ENCODE results near the gene CTDP1.

DNA sequence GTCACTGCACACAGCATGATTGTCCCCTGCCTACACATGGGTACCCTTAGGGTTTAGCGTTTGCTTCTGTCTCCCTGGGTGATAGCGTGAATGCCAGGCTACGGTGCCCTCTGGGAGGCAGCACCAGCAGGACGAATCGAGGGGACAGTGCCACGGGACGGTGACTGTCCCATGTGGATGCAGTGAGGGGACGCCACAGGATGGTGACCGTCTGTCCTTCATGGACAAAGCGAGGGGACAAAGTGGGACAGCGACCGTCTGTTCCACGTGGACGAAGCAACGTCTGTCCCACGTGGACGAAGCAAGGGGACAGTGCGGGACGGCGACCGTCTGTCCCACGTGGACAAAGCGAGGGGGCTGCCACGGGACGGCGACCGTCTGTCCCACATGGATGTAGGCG, 25.7 kb downstream of the CTDP1 start:
- TF ChIP-seq, protein P1, sequence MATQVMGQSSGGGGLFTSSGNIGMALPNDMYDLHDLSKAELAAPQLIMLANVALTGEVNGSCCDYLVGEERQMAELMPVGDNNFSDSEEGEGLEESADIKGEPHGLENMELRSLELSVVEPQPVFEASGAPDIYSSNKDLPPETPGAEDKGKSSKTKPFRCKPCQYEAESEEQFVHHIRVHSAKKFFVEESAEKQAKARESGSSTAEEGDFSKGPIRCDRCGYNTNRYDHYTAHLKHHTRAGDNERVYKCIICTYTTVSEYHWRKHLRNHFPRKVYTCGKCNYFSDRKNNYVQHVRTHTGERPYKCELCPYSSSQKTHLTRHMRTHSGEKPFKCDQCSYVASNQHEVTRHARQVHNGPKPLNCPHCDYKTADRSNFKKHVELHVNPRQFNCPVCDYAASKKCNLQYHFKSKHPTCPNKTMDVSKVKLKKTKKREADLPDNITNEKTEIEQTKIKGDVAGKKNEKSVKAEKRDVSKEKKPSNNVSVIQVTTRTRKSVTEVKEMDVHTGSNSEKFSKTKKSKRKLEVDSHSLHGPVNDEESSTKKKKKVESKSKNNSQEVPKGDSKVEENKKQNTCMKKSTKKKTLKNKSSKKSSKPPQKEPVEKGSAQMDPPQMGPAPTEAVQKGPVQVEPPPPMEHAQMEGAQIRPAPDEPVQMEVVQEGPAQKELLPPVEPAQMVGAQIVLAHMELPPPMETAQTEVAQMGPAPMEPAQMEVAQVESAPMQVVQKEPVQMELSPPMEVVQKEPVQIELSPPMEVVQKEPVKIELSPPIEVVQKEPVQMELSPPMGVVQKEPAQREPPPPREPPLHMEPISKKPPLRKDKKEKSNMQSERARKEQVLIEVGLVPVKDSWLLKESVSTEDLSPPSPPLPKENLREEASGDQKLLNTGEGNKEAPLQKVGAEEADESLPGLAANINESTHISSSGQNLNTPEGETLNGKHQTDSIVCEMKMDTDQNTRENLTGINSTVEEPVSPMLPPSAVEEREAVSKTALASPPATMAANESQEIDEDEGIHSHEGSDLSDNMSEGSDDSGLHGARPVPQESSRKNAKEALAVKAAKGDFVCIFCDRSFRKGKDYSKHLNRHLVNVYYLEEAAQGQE (IDR thresholded peaks at IDR 0.05; ENCODE audit: low read depth), result no peak
- TF ChIP-seq TCF7L2 (IDR thresholded peaks at IDR 0.05; ENCODE audit: borderline replicate concordance, extremely low read depth, insufficient read depth, insufficient read length) (no peak), YY1 (IDR thresholded peaks at IDR 0.05; ENCODE audit: extremely low read depth, insufficient replicate concordance, low read depth, low read length) (no peak), EGR1 (IDR thresholded peaks at IDR 0.05; ENCODE audit: low read depth) (no peak), EZH2 (IDR thresholded peaks at IDR 0.05) (no peak), ZNF274 (IDR thresholded peaks at IDR 0.05; ENCODE audit: low read depth, low read length) (no peak), POLR2A (IDR thresholded peaks at IDR 0.05; ENCODE audit: borderline replicate concordance, extremely low read depth, insufficient read depth, insufficient read length) (no peak), POLR2AphosphoS5 (IDR thresholded peaks at IDR 0.05; ENCODE audit: low read depth, low read length) (no peak), JUND (IDR thresholded peaks at IDR 0.05) (no peak), SP1 (IDR thresholded peaks at IDR 0.05; ENCODE audit: low read depth) (no peak)
- TF ChIP-seq, protein P2, sequence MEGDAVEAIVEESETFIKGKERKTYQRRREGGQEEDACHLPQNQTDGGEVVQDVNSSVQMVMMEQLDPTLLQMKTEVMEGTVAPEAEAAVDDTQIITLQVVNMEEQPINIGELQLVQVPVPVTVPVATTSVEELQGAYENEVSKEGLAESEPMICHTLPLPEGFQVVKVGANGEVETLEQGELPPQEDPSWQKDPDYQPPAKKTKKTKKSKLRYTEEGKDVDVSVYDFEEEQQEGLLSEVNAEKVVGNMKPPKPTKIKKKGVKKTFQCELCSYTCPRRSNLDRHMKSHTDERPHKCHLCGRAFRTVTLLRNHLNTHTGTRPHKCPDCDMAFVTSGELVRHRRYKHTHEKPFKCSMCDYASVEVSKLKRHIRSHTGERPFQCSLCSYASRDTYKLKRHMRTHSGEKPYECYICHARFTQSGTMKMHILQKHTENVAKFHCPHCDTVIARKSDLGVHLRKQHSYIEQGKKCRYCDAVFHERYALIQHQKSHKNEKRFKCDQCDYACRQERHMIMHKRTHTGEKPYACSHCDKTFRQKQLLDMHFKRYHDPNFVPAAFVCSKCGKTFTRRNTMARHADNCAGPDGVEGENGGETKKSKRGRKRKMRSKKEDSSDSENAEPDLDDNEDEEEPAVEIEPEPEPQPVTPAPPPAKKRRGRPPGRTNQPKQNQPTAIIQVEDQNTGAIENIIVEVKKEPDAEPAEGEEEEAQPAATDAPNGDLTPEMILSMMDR (IDR thresholded peaks at IDR 0.05 in 2 of 3, conservative IDR thresholded peaks at IDR 0.05 in 1 of 3; ENCODE audit: borderline replicate concordance in 1 of 3, insufficient read depth in 1 of 3, low read depth in 2 of 3, low read length in 2 of 3), result no peak
- TF ChIP-seq, protein P3, sequence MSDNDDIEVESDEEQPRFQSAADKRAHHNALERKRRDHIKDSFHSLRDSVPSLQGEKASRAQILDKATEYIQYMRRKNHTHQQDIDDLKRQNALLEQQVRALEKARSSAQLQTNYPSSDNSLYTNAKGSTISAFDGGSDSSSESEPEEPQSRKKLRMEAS (IDR thresholded peaks at IDR 0.05), result no peak
